Activated B cell treated with CpG ODN at 0.5 μM for 24 hours (primary cell): Measurements from ENCODE around the gene SETDB1. TPM values are rescaled to one million over a fixed set of nuclear protein-coding genes. Genes with fewer than 3 reads are reported as not detected.
"Not testable (repeated sequence)": the region's sequence is repeated elsewhere in the genome, so short reads cannot be mapped to it uniquely, and the experiment has no call there.

ENCODE experiments used
- ATAC-seq: fragments of 200-7000 bp; cut with Tn5 transposase; one replicate; pipeline ENCODE4 v1.10.0; 2021; ENCODE audit warnings: low read depth, mild to moderate bottlenecking, moderate library complexity
- CTCF ChIA-PET: fragments of 350-600 bp; sonication (Branson Sonifier 250); formaldehyde crosslinking; loops from one replicate; lab custom pipeline; 2021; ENCODE audit warnings: antibody characterized with exemption; lab: Charles Lee
- POLR2A ChIA-PET: fragments of 350-600 bp; sonication (Branson Sonifier 250); formaldehyde crosslinking; loops from one replicate; lab custom pipeline; 2021; ENCODE audit warnings: antibody characterized with exemption; lab: Charles Lee
- DNase-seq: peaks from one replicate; pipeline ENCODE4 v3.0.0; 2022
- H3K27ac Mint-ChIP-seq: one replicate; pipeline ENCODE4 v1.8.0; 2020; ENCODE audit warnings: mixed read lengths
- H3K27me3 Mint-ChIP-seq: one replicate; pipeline ENCODE4 v1.8.0; 2021; ENCODE audit warnings: mixed read lengths
- H3K36me3 Mint-ChIP-seq: one replicate; pipeline ENCODE4 v1.8.0; 2021; ENCODE audit warnings: low read depth, mixed read lengths
- H3K4me1 Mint-ChIP-seq: one replicate; pipeline ENCODE4 v1.8.0; 2021; ENCODE audit warnings: mixed read lengths
- H3K4me3 Mint-ChIP-seq: one replicate; pipeline ENCODE4 v1.8.0; 2020; ENCODE audit warnings: mild to moderate bottlenecking, mixed read lengths
- H3K9me3 Mint-ChIP-seq: one replicate; pipeline ENCODE4 v1.8.0; 2020; ENCODE audit warnings: mixed read lengths
- CTCF ChIP-seq: fragments of 200-600 bp; IDR thresholded peaks from one replicate; pipeline ENCODE4 v1.8.0; 2022; ENCODE audit warnings: antibody characterized with exemption, mild to moderate bottlenecking
- intact Hi-C: fragments of 100-400 bp; cut with micrococcal nuclease; formaldehyde crosslinking; loops from one replicate; pipeline ENCODE4 v1.15.1; 2024
- total RNA-seq: library from RNA; stranded (reverse); gene quantifications from 2 replicates; pipeline ENCODE4 v1.2.3, GENCODE V29; 2022

SETDB1 gene
- 101 and 105 TPM in 2 replicates for total RNA-seq

GRCh38 chr1:150926097-150926741 is at the start of gene SETDB1:
Gene SETDB1, plus strand, starts transcription at chr1:150926363. Its CDS starts 1,352 bp downstream, at chr1:150927715.
- H3K9me3 Mint-ChIP-seq: no peaks in the 10 kb centered on the region
- POLR2A ChIA-PET: interaction anchor here (0.6 to 1.8 kb wide), 5 partner anchors 22 to 562 kb away, joined by 3 to 12 read pairs (median 3); partner anchors contain the start of gene RPRD2
- peak; percentile 90 for ATAC-seq
- peaks cover 35% of the 10 kb centered on the region for H3K4me1 Mint-ChIP-seq
- intact Hi-C loops: loop anchor here (1.0 to 5.0 kb wide), 7 partner anchors 49 to 564 kb away; partner anchors contain the start of genes ARNT, CDC42SE1, CERS2 and GABPB2
- CTCF ChIA-PET: no interaction called here
- no peak for TF ChIP-seq CTCF
- peak; percentile 79 for DNase-seq
- H3K27ac Mint-ChIP-seq: peak within 1 kb of the TSS; percentile 98
- peak within 1 kb of the TSS; percentile 98 for H3K4me3 Mint-ChIP-seq
- no peaks in the 10 kb centered on the region for H3K27me3 Mint-ChIP-seq
- peaks cover 43% of the 10 kb centered on the region for H3K36me3 Mint-ChIP-seq

GRCh38 chr1:150878931-150879330 is 47.2 kb upstream of the SETDB1 start:
- H3K9me3 Mint-ChIP-seq, ATAC-seq, CTCF ChIA-PET, H3K27me3 Mint-ChIP-seq, H3K36me3 Mint-ChIP-seq, DNase-seq, H3K4me3 Mint-ChIP-seq, H3K27ac Mint-ChIP-seq: not testable (repeated sequence)
- peaks cover 30% of the 10 kb centered on the region for H3K4me1 Mint-ChIP-seq
- intact Hi-C loops: loop anchor here (5.0 kb wide), 2 partner anchors 168 to 182 kb away; partner anchors contain the start of genes C1orf56 and GOLPH3L
- POLR2A ChIA-PET: interaction anchor here (0.7 to 0.8 kb wide), 3 partner anchors 11 to 56 kb away, joined by 3 to 6 read pairs (median 6); no protein-coding TSS in a partner anchor

- no peak for DNase-seq
- Mint-ChIP-seq H3K4me1 (peaks cover 11% of the 10 kb centered on the region), H3K36me3 (peaks cover 2% of the 10 kb centered on the region), H3K27me3 (no peaks in the 10 kb centered on the region), H3K4me3 (no peak overlapping the region), H3K27ac (no peak overlapping the region), H3K9me3 (no peaks in the 10 kb centered on the region)
- POLR2A ChIA-PET: no interaction called here
- intact Hi-C loops: no loop called here
- no peak for ATAC-seq
- no peak for TF ChIP-seq CTCF
- CTCF ChIA-PET: no interaction called here
Measured at GRCh38 chr1:150881331-150882070, 44.7 kb upstream of the SETDB1 start.

GRCh38 chr1:150883121-150883520 is 43.0 kb upstream of the SETDB1 start:
- H3K36me3 Mint-ChIP-seq, ATAC-seq, H3K4me3 Mint-ChIP-seq, intact Hi-C loops, H3K9me3 Mint-ChIP-seq, CTCF ChIA-PET, H3K27me3 Mint-ChIP-seq, DNase-seq, H3K27ac Mint-ChIP-seq: not testable (repeated sequence)
- POLR2A ChIA-PET: interaction anchor here (0.6 to 1.1 kb wide), 2 partner anchors 319 to 542 kb away, joined by 3 to 4 read pairs; no protein-coding TSS in a partner anchor
- peaks cover 15% of the 10 kb centered on the region for H3K4me1 Mint-ChIP-seq

- POLR2A ChIA-PET: no interaction called here
- CTCF ChIA-PET: no interaction called here
- Mint-ChIP-seq H3K36me3 (no peaks in the 10 kb centered on the region), H3K9me3 (no peaks in the 10 kb centered on the region), H3K27me3 (no peaks in the 10 kb centered on the region), H3K4me3 (no peak within 1 kb of the TSS), H3K27ac (no peak within 1 kb of the TSS), H3K4me1 (peaks cover 38% of the 10 kb centered on the region)
- no peak for TF ChIP-seq CTCF
- DNase-seq: no peak
- intact Hi-C loops: no loop called here
- no peak for ATAC-seq
Measured at GRCh38 chr1:150887018-150887417, 39.1 kb upstream of the SETDB1 start, which contains the start of gene CTXND2. Gene CTXND2, plus strand, starts transcription at chr1:150887136. Its CDS starts 25,179 bp downstream, at chr1:150912315.

- Mint-ChIP-seq H3K4me3 (no peak overlapping the region), H3K9me3 (no peaks in the 10 kb centered on the region), H3K36me3 (no peaks in the 10 kb centered on the region), H3K27ac (no peak overlapping the region), H3K4me1 (peaks cover 33% of the 10 kb centered on the region), H3K27me3 (no peaks in the 10 kb centered on the region)
- DNase-seq: no peak
- TF ChIP-seq CTCF: no peak
- CTCF ChIA-PET: no interaction called here
- no peak for ATAC-seq
- POLR2A ChIA-PET: no interaction called here
- intact Hi-C loops: no loop called here
Measured at GRCh38 chr1:150888727-150889126, 37.4 kb upstream of the SETDB1 start.
